AG09309 (cell line): ENCODE measurements around the gene MAN2A1.

Experiments
- DNase-seq: peaks from one replicate; pipeline ENCODE4 v3.0.0-alpha.2; 2010; ENCODE audit warnings: low read depth
- H3K4me3 ChIP-seq: 2 replicates; pipeline ENCODE4 v1.5.1; 2011; ENCODE audit warnings: mild to moderate bottlenecking, low read depth, low read length, moderate library complexity; ENCODE audit not compliant: control insufficient read depth
- TF ChIP-seq, protein P1 (sequence below): IDR thresholded peaks from 2 replicates; pipeline ENCODE4 v1.5.1; 2011; ENCODE audit warnings: mild to moderate bottlenecking, low read depth, low read length, inconsistent platforms; ENCODE audit not compliant: insufficient read depth, control insufficient read depth; ENCODE audit errors: missing control alignments

MAN2A1 gene

DNA sequence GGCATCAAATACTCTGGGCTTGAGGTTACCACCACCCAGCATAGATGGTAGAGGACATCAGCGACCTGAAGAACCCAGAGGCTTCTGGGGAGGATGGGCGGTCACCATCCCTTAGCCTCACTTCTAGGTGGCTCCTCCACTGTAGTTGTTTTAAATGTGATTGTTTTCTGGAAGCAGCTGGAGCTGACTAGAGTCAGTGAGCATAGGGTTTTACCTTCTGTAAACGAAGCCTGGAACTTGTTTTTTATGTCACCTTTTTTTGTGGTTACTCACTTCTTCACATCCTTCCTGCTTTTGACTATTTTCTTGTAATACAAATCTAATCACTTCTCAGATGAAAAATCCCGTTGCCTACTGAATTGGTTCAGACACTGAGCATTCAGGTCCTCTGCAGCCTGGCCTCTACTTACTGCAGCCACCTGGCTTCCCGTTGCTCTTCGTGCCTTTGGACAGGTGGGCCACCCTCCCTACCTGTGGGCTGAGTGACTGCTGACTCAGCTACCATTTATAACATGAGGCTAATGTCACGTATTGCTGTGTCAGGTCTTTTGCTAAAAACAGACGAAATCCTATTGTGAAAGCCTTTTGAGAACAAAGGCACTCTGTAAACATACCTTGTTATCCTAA, 167.8 kb downstream of the MAN2A1 start:
- no peak overlapping the region for H3K4me3 ChIP-seq
- TF ChIP-seq, protein P1, sequence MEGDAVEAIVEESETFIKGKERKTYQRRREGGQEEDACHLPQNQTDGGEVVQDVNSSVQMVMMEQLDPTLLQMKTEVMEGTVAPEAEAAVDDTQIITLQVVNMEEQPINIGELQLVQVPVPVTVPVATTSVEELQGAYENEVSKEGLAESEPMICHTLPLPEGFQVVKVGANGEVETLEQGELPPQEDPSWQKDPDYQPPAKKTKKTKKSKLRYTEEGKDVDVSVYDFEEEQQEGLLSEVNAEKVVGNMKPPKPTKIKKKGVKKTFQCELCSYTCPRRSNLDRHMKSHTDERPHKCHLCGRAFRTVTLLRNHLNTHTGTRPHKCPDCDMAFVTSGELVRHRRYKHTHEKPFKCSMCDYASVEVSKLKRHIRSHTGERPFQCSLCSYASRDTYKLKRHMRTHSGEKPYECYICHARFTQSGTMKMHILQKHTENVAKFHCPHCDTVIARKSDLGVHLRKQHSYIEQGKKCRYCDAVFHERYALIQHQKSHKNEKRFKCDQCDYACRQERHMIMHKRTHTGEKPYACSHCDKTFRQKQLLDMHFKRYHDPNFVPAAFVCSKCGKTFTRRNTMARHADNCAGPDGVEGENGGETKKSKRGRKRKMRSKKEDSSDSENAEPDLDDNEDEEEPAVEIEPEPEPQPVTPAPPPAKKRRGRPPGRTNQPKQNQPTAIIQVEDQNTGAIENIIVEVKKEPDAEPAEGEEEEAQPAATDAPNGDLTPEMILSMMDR: no peak
- no peak for DNase-seq

DNA sequence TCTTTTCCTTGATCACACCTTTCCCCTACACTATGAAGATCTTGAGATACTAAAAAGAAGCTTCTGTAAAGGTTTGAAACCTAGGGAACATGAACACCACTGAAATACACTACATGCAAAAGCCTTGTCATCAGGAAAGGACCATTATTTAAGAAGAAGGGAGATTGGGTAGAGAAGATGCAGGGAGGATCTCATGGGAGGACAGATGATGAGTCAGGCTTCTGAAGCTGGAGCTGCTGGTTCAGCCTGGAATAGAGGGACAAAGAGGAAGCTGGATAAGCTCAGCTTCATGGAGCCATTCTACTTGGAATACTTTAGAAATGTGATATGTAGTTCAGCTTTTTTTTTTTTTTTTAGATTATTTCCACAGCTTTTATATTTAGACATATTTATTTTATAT, 169.8 kb downstream of the MAN2A1 start:
- no peak for DNase-seq
- TF ChIP-seq, protein P1: no peak
- H3K4me3 ChIP-seq: no peak overlapping the region

GRCh38 chr5:109862301-109862700, 172.6 kb downstream of the MAN2A1 start:
- DNase-seq: no peak
- TF ChIP-seq, protein P1: no peak
- no peak overlapping the region for H3K4me3 ChIP-seq

GRCh38 chr5:109863752-109864151, 174.0 kb downstream of the MAN2A1 start:
- DNase-seq: no peak
- no peak overlapping the region for H3K4me3 ChIP-seq
- TF ChIP-seq, protein P1: no peak

- H3K4me3 ChIP-seq: no peak overlapping the region
- TF ChIP-seq, protein P1: no peak
- DNase-seq: peak; percentile 77
Observed at GRCh38 chr5:109865637-109866036, 175.9 kb downstream of the MAN2A1 start.

- no peak for DNase-seq
- H3K4me3 ChIP-seq: no peak overlapping the region
- TF ChIP-seq, protein P1: no peak
Observed at GRCh38 chr5:109866051-109866450, 176.3 kb downstream of the MAN2A1 start.
